ENCODE results near the gene SCFD2.
"Not testable (repeated sequence)": the region's sequence is repeated elsewhere in the genome, so short reads cannot be mapped to it uniquely, and the experiment has no call there.

SCFD2 gene

DNA sequence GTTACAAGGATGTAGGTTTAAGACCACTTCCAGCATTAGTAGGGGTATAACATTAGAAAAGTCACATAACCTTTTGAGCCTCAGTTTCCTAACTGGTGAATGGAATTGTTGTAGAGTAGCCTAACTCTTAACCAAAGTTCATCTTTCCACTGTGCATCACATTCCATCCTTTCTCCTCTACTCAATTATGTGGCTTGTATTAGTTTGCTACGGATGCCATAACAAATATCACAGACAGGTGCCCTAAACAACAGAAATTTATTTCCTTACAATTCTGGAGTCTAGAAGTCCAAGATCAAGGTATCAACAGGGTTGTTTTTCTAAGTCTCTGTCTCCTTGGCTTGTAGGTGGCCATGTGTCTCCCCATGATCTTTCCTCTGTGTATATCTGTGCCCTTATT lies 271.8 kb downstream of the SCFD2 start:
- no peak for DNase-seq

DNA sequence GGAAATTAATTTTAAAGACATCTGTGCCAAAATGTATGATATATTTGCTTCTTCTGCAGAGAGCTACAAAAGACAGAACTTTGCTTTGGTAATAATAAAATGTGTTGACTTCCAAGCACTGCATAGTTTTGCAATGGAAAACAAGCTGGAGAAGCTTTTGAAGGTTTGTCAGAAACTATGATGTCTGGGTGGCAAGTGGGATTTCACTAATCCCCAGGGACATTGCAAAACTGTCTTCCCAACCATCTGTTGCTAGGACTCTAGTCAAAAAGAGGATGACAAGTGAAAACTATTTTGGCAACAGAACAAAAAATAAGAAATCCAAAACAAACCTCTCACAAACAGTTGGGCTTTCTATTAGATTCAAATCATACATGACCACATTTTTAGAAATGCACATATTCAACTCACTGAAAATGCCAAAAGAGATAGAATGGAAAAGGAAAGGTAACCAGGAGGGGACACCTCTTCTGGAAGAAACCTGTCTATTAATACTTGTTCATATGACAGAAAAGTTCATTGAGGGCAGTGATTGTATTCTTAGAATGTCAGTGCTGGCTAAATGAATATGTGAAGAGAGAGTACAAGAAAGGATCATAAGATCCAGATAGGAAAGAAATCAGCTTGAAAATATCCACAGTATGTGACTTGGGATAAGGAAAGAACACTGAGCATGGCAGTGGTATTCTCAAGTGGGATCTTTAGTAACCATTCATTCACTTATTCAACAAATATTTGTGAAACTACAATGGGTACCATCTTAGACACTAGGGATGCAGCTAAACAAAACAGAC lies 275.7 kb downstream of the SCFD2 start:
- DNase-seq = peak; percentile 48

DNA sequence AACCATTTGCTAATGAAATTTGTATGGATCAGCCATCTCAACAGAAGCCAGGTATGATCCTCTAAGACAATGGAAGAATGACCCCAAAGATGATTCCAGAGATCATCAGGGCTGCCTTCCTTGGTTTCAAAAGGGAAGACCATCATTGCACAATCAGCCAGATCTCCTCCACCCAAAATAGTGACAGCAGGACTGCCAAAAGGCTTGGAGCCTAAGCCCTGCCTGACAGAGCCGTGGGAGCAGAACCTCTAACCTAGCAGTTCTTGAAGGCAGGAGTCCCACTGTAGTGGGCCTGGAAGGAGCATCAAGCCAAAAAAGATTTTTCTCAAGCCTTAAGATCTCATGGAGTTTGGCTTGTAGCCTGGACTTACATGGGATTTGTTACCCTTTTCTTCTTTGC lies 277.7 kb downstream of the SCFD2 start:
- no peak for DNase-seq

DNA sequence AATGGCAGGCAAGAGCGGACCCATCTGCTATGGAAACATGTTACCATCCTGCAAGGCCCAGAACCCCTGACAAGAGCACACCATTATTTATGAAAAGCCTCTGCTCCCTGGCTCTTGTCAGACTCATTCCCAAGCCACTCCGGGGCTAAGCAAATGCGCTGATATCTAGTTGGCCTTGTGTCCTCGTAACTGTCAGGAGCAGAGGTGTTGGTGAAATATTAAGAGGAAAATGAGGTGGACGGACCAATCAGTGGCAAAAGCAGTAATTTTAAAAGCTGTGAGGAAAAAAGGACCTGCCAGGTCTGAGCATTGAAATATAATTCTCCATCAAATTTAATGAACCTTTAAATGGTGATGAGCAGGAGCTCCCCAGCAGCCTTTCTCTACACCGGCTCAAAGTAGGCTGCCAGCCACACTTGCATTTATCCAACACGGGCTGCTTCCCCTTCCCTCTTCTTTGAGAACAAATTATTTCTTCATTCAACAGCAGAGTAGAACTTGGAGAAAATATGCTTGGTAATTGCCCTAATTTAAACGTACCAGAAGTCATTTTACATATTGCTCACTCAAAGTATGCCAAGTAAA lies 289.4 kb downstream of the SCFD2 start:
- DNase-seq = no peak

DNA sequence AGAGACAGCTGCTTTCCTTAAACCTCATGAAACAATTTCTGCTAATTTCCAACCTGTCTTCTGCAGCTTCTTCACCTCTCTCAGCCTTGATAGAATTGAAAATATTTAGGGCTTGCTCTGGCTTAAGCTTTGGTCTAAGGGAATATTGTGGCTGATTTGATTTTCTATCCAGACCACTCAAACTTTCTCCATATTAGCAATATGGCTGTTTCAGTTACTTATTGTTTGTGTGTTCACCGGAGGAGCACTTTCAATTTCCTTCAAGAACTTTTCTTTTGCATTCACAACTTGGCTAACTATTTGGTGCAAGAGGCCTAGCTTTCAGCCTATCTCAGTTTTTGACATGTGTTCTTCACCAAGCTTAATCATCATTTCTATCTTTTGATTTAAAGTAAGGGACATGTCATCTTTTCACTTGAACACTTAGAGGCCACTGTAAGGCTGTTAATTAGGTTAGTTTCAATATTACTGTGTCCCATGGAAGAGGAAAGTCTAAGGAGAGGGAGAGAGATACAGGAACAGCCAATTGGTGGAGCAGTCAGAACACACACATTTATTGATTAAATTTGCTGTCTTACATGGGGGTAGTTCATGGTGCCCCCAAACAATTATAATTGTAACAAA lies 290.6 kb downstream of the SCFD2 start:
- DNase-seq = no peak

DNA sequence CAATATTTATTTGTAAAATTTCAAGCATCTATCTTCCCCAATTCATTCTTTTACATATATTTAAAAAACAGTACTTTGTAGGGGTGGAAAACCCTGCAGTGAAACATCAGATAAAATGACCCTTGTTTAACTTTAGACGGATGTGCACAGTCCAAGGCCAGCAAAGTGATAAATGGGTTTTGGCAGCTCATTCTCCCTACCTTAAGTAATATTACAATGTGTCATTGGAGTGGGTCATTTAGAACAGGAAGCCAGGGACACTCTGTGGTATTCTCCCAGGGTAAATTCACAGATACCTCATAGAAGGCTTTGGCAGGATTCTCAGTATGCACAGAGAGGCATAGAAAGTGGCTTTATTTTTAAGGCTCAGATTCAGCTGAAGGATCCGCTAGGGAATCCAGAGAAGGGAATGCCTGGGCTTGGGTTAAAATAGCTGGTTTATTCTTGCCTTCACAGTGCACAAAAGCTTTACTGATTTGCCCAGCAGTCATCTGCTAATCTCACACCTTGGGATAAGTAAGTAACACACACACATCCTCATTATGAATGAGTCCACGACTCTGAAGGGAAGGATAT lies 297.0 kb downstream of the SCFD2 start:
- DNase-seq = no peak

DNA sequence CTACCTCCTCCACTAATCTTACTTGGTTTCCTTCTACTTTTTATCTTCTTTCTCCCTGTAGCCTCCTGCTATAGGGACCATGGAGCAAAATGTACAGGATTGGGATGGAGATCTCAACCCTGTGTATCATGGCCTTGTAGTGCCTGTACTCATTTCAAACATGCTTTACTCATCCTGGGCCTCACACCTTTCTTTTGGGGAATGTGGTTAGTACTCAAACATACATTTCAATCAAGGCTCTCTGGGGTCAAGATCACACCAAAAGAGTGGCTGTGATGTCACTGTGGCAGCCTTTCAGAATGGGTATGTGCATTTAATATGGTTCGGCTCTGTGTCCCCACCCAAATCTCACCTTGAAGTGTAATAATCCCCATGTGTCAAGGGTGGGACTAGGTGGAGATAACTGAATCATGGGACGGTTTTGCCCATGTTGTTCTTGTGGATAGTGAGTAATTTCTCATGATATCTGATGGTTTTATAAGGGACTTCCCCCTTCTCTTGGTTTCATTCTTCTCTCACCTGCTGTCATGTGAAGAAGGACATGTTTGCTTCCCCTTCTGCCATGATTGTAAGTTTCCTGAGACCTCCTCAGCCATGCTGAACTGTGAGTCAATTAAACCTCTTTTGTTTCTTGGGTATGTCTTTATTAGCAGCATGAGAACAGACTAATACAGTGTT lies 298.6 kb downstream of the SCFD2 start:
- DNase-seq = no peak

DNA sequence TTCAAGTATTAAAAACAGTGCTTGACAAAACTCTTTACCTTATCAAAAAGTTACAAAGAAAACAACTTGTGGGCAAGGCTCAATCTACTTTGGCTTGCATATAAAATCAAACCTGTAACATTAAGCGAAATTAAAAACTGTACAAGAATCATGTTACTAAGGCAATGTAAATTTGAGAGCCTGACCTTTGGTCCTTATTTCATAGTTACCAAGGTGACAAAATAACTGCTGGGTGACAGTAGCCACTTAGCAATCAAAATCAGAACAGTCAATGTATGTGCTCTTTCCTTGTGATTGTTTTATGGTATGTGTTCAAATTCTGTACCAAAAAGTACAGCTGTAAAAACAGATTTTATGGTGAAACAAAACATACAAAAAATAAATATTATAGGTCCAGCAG lies 299.7 kb downstream of the SCFD2 start:
- no peak for DNase-seq

DNA sequence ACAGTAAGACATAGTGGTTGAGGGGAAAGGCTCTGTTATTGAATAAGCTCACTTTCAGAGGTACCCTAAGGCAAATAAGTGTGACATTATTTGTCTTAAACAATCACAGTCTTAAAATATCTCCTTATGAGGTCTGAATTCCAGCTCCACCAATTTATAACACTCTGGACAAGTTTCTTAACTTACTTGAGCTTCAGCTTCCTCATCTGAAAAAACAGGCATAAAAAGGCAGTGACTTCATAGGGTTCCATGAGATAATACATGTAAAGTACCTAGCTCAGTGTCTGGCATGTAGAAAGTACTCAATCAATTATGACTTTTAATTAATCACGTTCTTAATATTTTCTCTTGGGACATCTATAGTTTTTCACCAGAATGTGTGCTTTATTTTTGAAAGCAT lies 301.3 kb downstream of the SCFD2 start:
- no peak for DNase-seq

DNA sequence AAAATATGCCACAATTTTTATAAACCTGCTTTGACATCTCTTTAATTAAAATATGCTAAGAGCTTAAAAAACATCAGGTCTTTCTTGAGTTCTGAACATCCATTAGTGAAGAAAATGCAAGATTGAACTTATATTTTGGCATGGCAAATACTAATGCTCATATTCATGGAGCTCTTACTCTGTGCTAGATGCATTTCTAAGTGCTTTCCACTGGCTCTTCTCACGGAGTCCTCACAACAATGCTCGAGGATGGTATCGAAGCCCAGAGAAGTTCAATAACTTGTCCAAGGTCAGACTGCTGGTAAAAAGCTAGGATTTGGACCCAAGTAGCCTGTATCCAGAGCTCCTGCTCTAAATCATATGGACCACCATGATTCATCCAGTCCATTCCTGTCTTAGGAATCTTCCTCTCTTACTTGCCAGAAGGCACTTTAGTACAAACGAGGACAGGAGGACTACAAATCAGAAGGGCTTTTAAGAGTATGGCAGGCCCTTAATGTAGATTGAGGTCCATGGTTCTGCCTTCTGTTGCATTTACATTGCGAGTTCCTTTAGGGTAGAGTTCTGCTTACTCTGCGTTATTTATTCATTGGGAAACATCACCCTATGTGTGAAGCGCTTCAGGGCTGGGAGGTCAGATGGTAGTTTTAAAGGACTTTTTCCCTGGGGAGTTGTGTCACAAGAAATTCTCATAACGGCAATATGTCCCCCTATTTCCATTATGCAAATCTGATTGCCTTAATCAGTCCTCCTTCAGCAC lies 304.6 kb downstream of the SCFD2 start:
- no peak for DNase-seq

DNA sequence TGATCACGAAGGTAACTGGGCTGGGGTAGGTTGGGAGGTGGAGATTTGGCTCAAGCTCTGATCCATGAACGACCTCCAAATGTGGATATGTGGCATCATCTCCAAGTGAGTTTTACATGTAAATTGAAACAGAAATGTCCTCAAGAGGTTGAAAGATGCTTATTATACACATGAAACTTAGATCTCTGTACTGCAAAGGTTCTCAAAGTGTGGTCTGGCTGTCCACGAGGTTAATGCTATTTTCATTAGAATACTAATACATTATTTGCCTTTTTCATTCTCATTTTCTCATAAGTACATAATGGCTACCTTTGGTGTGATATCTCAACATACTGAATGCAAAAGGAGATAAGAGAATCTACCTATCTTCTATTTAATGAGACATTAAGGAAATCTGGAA lies 305.6 kb downstream of the SCFD2 start:
- DNase-seq = no peak

DNA sequence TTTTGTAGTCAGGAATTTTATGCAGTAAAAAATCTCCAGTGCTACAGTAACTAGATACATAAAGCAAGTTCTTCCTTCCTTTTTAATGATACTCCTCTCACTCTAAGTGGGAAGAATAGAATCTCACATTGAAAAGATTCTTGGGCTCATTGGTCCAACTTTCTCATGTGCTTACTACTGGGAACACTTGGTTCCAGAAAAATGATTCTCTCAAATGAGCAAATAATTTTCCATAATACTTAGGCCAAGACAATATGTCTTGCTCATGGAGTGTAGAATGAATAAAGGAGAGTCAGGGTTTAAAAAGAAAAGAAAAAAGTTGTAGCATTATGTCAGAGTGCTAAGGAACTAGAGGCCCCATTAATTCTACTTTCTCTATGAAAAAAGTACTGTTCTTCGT lies 306.0 kb downstream of the SCFD2 start:
- no peak for DNase-seq

DNA sequence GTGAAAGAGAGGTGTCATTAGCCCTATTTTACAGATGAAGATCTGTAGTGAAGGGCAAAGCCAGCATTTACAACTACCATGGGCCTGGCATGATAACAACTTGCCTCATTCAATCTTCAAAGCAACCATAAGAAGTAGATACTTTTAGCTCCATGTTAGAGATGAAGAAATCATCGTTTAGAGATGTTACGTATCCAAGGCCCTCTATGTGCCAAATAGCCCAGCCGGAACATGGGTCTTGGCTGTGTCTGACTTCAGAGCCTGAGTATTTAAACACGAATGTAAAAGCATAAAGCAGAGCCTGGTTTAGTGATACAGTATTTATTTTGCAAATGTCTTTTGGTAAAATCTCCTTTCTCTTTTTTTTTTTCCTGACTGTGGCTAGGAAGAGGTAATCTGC lies 306.6 kb downstream of the SCFD2 start:
- DNase-seq = no peak

DNA sequence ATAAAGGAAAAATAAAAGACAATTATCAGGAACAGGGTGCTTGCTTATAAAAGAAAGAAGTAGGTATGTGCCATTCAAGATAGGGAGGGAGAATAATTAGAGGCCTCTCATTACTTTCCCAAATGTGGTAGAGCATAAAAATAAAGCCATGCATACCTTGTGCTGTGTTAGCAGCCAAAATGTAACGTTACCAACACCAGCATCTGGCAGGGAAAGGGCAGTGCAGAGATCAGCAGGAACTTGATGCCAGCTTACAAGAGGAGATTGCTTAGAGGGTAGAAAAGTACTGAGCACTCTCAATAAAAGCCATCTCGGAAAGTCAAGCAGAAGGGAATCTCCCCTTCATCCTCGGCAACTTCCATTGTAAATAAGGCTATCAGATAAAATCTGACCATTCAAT lies 308.2 kb downstream of the SCFD2 start:
- DNase-seq = no peak

DNA sequence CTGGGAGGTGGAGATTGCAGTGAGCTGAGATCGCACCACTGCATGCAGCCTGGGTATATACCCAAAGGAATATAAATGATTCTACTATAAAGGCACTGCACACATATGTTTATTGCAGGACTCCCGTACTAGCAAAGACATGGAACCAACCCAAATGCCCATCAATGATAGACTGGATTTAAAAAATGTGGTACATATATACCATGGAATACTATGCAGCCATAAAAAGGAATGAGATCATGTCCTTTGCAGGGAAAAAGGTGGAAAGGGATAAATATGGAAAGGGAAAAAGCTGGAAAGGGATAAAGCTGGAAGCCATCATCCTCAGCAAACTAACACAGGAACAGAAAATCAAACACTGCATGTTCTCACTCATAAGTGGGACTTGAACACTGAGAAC lies 308.8 kb downstream of the SCFD2 start:
- DNase-seq = not testable (repeated sequence)

DNA sequence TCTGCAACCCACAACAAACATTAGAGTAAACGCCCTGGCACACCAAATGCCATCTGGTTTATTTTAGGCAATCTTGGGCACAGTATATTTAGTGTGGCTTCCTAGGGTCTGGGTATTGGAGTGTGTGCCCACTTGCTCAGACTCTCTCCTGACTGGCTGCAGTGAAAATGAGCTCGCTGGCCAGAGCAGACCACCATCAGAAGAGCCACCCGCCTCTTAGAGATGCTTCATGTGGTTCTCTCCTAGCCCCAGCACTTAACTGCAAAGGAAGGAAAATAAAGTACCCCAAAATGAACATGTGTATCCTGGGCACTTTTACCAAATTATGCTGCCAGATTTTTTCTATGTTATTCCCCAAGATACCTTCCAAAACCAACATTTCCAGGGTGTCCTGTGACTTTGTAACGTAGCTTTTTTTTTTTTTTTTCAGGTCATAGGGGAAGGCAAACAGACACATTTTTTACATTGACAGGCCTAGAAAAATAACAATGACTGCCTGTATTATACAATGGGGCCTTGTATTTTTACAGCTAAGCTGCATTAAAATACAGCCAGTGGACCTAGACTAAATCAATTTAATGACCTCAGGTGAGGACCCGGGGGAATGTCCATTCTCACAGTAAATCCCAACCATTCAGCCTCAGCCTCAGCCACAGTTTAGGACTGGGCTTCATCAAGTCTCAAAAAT lies 310.0 kb downstream of the SCFD2 start:
- no peak for DNase-seq

DNA sequence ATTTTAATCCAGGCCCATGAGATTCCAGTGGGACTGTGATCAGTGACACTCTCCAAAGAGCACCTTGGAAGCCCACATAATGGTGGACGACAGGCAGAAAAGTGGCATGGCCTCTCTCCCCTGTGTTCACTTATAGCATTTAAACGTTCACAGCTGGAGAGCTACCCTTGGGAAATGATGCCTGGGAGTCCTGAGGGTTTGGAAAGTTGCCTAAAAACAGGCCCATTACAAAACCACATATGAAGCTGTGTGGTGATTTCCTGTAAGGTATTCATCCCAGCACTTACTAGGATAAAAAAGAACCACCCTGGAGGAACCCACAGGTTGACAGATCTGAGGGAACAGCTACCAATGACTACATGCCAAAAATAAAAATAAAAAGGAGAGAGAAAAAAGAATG lies 310.6 kb downstream of the SCFD2 start:
- DNase-seq = no peak

DNA sequence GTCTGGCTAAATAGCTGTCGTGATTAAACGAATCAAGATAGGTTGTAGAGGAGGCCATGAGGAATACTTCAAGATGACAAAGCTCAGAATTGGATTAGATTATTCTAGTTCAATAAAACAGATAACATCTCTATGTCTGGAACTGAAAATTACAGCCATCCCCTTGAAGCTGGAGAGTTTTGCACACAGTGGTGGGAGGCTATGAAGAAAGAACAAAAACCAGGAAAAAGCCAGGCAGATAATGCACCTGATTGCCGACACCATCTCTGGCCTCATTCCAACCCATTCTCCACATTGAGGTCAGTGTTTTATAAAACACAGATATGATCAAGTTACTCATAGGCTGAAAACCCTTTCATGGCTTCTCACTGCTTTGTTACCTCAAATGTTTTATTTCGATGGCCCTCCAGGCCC lies 315.5 kb downstream of the SCFD2 start:
- DNase-seq = no peak

DNA sequence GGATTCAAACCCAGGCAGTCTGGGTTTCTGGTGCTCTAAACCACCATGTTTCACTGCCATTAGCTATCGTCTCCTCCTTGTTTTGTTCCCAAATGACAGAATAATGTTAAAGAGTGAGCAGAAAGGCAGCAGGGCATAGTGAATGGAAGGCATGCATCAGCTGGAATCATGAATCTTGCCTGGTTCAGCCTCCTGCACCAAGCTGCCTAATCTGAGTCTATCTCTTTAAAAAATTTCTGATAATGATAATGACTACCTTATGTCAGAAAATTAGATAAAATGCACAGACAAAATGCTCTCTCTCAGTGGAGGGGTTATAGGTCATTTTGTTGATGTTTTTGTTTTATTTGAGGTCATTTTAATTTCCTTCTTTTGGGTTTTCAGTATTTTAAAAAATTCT lies 316.3 kb downstream of the SCFD2 start:
- DNase-seq = no peak

DNA sequence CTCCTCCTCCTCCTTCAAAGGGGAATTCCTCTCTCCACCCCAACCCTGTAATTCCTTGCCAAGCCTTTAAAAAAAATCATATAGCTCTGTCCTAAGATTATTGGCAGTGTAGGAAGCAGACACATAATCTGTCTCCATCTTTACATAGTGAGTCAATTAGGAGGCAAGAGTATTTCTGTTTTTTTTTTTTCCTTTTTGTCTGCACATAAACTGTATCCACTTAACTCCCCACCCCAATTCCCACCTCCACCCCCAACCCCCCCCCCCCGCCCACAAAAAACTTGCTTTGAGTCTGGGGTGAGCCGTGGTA lies 321.3 kb downstream of the SCFD2 start:
- DNase-seq = no peak

DNA sequence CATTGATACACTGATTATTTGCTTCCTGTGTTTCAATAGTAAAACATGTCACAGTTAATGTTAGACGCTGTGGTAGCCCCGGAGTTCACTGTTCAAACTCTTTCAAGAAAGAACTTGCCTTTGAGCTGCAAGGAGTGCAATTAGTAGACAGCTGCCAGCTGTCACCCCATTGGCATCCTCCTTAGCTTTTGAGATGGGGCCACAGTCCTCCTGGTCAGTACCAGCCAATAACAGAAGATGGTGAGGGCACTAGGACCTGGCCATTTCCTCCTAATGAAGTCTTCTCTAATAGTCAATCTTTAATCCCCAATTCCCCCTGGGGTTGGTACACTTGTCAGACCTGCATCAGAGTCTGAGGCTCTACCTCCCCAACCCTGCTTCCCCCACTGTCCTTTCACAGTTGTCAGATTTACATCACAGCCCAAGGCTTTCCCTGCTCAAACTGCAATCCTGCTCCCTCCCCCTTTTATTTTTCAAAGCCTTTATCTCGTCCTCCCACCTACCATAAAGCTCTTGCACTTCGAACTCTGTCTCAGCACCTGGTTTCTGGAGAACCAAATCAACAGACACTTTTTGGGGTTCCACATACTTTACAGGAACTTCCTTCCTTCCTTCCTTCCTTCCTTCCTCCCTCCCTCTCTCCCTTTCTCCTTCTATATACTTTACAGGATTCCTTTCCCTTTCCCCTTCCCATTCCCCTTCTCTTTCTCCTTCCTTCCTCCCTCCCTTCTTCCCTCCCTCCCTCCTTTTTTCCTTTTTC lies 321.8 kb downstream of the SCFD2 start:
- DNase-seq = peak; percentile 33

DNA sequence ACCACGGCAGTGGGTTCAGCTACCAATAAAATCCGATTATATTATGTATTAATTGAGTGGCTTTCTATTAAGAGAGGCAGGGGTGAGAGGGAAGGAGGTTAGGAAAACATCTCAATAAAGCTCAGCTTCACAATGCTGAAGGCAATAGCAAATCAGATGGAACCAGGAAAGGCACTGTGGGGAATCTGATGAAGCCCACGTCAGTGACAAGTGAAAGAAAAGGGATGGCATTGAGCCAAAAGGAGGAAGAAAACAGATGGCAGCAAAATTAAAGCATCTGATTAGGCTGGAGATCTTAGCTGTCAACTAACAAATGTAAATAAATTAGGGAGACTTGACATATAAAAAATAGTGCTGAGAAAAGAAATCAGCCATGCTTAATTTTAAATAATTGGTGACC lies 322.8 kb downstream of the SCFD2 start:
- DNase-seq = peak; percentile 54
